ENCODE data around the gene HPSE.
"Not testable (repeated sequence)": the region's sequence is repeated elsewhere in the genome, so short reads cannot be mapped to it uniquely, and the experiment has no call there.

HPSE gene

GRCh38 chr4:83281307-83281706 lies 53.3 kb downstream of the HPSE start:
- no peak for DNase-seq

- no peak for DNase-seq
Measured at GRCh38 chr4:83276299-83277040, 58.2 kb downstream of the HPSE start.

- DNase-seq = not testable (repeated sequence)
Measured at GRCh38 chr4:83273926-83274325, 60.7 kb downstream of the HPSE start.

- no peak for DNase-seq
Measured at GRCh38 chr4:83272900-83273299, 61.7 kb downstream of the HPSE start.

- DNase-seq = no peak
Measured at GRCh38 chr4:83269256-83269655, 65.4 kb downstream of the HPSE start.

GRCh38 chr4:83268491-83268890 lies 66.2 kb downstream of the HPSE start:
- no peak for DNase-seq

GRCh38 chr4:83267830-83268475 lies 66.7 kb downstream of the HPSE start:
- no peak for DNase-seq

- DNase-seq = no peak
Measured at GRCh38 chr4:83267121-83267829, 67.4 kb downstream of the HPSE start.

- DNase-seq = no peak
Measured at GRCh38 chr4:83266689-83267088, 68.0 kb downstream of the HPSE start.

GRCh38 chr4:83263106-83263505 lies 71.5 kb downstream of the HPSE start:
- no peak for DNase-seq

- DNase-seq = no peak
Measured at GRCh38 chr4:83262682-83263081, 72.0 kb downstream of the HPSE start.

- DNase-seq = no peak
Measured at GRCh38 chr4:83261307-83261706, 73.3 kb downstream of the HPSE start.

GRCh38 chr4:83259586-83259985 lies 75.1 kb downstream of the HPSE start:
- no peak for DNase-seq

- DNase-seq = no peak
Measured at GRCh38 chr4:83258461-83258860, 76.2 kb downstream of the HPSE start.

GRCh38 chr4:83257811-83258210 lies 76.8 kb downstream of the HPSE start:
- no peak for DNase-seq

- no peak for DNase-seq
Measured at GRCh38 chr4:83255584-83255983, 79.1 kb downstream of the HPSE start.

- DNase-seq = peak; percentile 49
Measured at GRCh38 chr4:83252782-83253405, 81.8 kb downstream of the HPSE start.

GRCh38 chr4:83251447-83251830 lies 83.2 kb downstream of the HPSE start:
- DNase-seq = no peak

GRCh38 chr4:83250687-83251446 lies 83.8 kb downstream of the HPSE start:
- DNase-seq = no peak

- no peak for DNase-seq
Measured at GRCh38 chr4:83248486-83248885, 86.2 kb downstream of the HPSE start.

- DNase-seq = no peak
Measured at GRCh38 chr4:83247415-83248357, 87.0 kb downstream of the HPSE start.
